PC-3 (cell line): ENCODE data around the gene TAF11. TPM values are rescaled to one million over a fixed set of nuclear protein-coding genes. Genes with fewer than 3 reads are reported as not detected.

Experiments used
- ATAC-seq: fragments of 200-7000 bp; cut with Tn5 transposase; 2 replicates; pipeline ENCODE4 v1.9.1; 2020; ENCODE audit warnings: mild to moderate bottlenecking, moderate library complexity
- BruUV-seq: library from RNA; stranded (reverse); fragments of 400-500 nt; replicated peaks from 2 replicates; lab custom pipeline; 2021; lab: Mats Ljungman, UMichigan
- CTCF ChIA-PET: fragments of 300-600 bp; sonication (Branson Sonifier 250); formaldehyde crosslinking; loops from one replicate; lab custom pipeline; 2022; ENCODE audit warnings: antibody characterized with exemption; lab: Charles Lee
- POLR2A ChIA-PET: fragments of 300-600 bp; sonication (Branson Sonifier 250); formaldehyde crosslinking; loops from one replicate; lab custom pipeline; 2022; ENCODE audit warnings: antibody characterized with exemption; ENCODE audit not compliant: unreplicated experiment; lab: Charles Lee
- DNase-seq: peaks from one replicate; pipeline ENCODE4 v3.0.0-alpha.2; 2015
- H2AFZ ChIP-seq: fragments of 300-600 bp; sonication (generic); 2 replicates; pipeline ENCODE4 v1.6.0; 2016; ENCODE audit warnings: antibody characterized with exemption, low read length
- H3F3A ChIP-seq: fragments of 300-600 bp; sonication (generic); one replicate; pipeline ENCODE4 v1.6.0; 2017; ENCODE audit warnings: antibody characterized with exemption, low read length, control low read depth, mild to moderate bottlenecking; ENCODE audit not compliant: unreplicated experiment
- H3K27ac ChIP-seq: fragments of 300-600 bp; sonication (generic); 2 replicates; pipeline ENCODE4 v1.5.1; 2016; ENCODE audit warnings: mild to moderate bottlenecking, low read length
- H3K27me3 ChIP-seq: fragments of 300-600 bp; sonication (generic); 2 replicates; pipeline ENCODE4 v1.6.1; 2016; ENCODE audit warnings: low read length, mixed read lengths
- H3K36me3 ChIP-seq: fragments of 300-600 bp; sonication (generic); 2 replicates; pipeline ENCODE4 v1.6.1; 2016; ENCODE audit warnings: low read depth, mixed run types, low read length, mixed read lengths
- H3K4me1 ChIP-seq: fragments of 300-600 bp; sonication (generic); 2 replicates; pipeline ENCODE4 v1.5.1; 2016; ENCODE audit warnings: low read length; ENCODE audit not compliant: insufficient read depth
- H3K4me2 ChIP-seq: fragments of 300-600 bp; sonication (generic); 2 replicates; pipeline ENCODE4 v1.6.0; 2016; ENCODE audit warnings: low read length
- H3K4me3 ChIP-seq: fragments of 300-600 bp; sonication (generic); 2 replicates; pipeline ENCODE4 v1.5.1; 2016; ENCODE audit warnings: mild to moderate bottlenecking, low read length, mixed read lengths
- H3K79me2 ChIP-seq: fragments of 300-600 bp; sonication (generic); 2 replicates; pipeline ENCODE4 v1.6.1; 2017; ENCODE audit warnings: low read length, mixed read lengths
- H3K9ac ChIP-seq: fragments of 300-600 bp; sonication (generic); 2 replicates; pipeline ENCODE4 v1.6.0; 2016; ENCODE audit warnings: mild to moderate bottlenecking, low read length
- H3K9me2 ChIP-seq: fragments of 300-600 bp; sonication (generic); replicated peaks from 2 replicates; pipeline ENCODE4 v1.6.1; 2016; ENCODE audit warnings: mixed run types, low read length, mixed read lengths
- H3K9me3 ChIP-seq: fragments of 300-600 bp; sonication (generic); 2 replicates; pipeline ENCODE4 v1.6.1; 2016; ENCODE audit warnings: low read length, mixed read lengths
- H4K20me1 ChIP-seq: fragments of 300-600 bp; sonication (generic); 2 replicates; pipeline ENCODE4 v1.6.1; 2016; ENCODE audit warnings: low read length, mixed read lengths
- EZH2 ChIP-seq: fragments of 300-600 bp; sonication (generic); IDR thresholded peaks from one replicate; pipeline ENCODE4 v1.6.1; 2017; ENCODE audit warnings: antibody characterized with exemption, mild to moderate bottlenecking, low read length; ENCODE audit not compliant: unreplicated experiment
- EZH2phosphoT487 ChIP-seq: fragments of 300-600 bp; sonication (generic); IDR thresholded peaks from 2 replicates; pipeline ENCODE4 v1.6.1; 2018; ENCODE audit warnings: mild to moderate bottlenecking, antibody characterized with exemption, low read length, borderline replicate concordance
- intact Hi-C: fragments of 100-400 bp; cut with micrococcal nuclease; formaldehyde crosslinking; loops from 2 replicates; pipeline ENCODE4 v1.9.0; 2023
- total RNA-seq: library from RNA; depleted of rRNA; stranded (reverse); fragments of >200 nt; gene quantifications from 2 replicates; pipeline ENCODE4 v1.2.3, GENCODE V29; 2014
- TF ChIP-seq, protein P1 (sequence below): fragments of 300-600 bp; sonication (generic); conservative IDR thresholded peaks from 2 replicates; pipeline ENCODE4 v1.5.1; 2017; ENCODE audit warnings: antibody characterized with exemption, low read depth, mild to moderate bottlenecking, low read length

Gene TAF11
- total RNA-seq, 1 experiment from 2014 or later, result 24.1 TPM

DNA sequence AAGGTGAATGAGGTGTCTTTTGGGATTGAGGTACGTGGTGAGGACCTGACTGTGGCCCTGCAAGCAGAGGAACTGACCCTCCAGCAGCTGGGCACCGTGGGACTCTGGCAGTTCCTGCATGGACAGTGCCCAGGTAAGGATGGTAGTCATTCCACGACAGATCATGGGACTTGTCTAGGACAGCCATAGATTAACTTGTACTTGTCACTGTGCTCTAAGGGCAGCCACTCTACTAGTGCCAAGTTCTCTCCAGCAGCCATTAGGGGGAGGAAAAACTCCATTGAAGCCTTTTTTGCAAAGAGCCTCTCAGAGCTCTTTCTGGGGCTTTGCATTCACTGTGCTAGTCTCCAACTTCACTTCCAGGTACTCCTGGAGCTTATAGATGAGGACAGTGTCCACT is 20.4 kb downstream of the TAF11 start:
- Histone ChIP-seq H2AFZ (no peak overlapping the region), H3F3A (no peaks in the 10 kb centered on the region), H3K27ac (no peak overlapping the region), H3K9ac (no peak overlapping the region), H3K9me2 (no peaks in the 10 kb centered on the region), H3K9me3 (no peaks in the 10 kb centered on the region), H3K4me1 (no peaks in the 10 kb centered on the region), H3K4me2 (no peak overlapping the region), H3K4me3 (no peak overlapping the region), H3K27me3 (no peaks in the 10 kb centered on the region), H3K79me2 (no peaks in the 10 kb centered on the region), H4K20me1 (no peaks in the 10 kb centered on the region), H3K36me3 (peaks cover 30% of the 10 kb centered on the region)
- intact Hi-C loops, result no loop called here
- TF ChIP-seq, protein P1, sequence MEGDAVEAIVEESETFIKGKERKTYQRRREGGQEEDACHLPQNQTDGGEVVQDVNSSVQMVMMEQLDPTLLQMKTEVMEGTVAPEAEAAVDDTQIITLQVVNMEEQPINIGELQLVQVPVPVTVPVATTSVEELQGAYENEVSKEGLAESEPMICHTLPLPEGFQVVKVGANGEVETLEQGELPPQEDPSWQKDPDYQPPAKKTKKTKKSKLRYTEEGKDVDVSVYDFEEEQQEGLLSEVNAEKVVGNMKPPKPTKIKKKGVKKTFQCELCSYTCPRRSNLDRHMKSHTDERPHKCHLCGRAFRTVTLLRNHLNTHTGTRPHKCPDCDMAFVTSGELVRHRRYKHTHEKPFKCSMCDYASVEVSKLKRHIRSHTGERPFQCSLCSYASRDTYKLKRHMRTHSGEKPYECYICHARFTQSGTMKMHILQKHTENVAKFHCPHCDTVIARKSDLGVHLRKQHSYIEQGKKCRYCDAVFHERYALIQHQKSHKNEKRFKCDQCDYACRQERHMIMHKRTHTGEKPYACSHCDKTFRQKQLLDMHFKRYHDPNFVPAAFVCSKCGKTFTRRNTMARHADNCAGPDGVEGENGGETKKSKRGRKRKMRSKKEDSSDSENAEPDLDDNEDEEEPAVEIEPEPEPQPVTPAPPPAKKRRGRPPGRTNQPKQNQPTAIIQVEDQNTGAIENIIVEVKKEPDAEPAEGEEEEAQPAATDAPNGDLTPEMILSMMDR, result peak; percentile 50
- TF ChIP-seq EZH2phosphoT487, result no peak
- POLR2A ChIA-PET, result no interaction called here
- no TSS peak for BruUV-seq
- ATAC-seq (peak; percentile 57), DNase-seq (peak; percentile 12)
- CTCF ChIA-PET, result interaction anchor here (0.7 kb wide), 1 partner anchor 273 kb away, joined by 3 read pairs; no protein-coding TSS in a partner anchor

DNA sequence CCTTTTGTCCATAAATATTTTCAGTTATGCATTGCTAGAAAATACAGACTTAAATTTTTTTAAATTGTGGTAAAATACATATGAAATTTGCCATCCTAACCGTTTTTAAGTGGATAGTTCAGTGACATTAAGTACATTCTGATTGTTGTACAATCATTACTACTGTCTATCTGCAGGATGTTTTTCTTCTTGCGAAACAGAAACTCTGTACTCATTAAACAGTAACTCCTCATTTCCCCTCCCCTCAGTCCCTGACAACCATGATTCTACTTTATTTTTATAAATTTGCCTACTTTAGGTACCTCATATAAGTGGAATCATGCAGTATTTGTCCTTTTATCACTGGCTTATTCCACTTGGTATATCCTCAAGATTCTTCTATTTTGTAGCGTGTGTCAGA is 21.3 kb downstream of the TAF11 start:
- H3K36me3 ChIP-seq, result peaks cover 21% of the 10 kb centered on the region
- no peaks in the 10 kb centered on the region for H3K9me3 ChIP-seq
- H3K79me2 ChIP-seq, result no peaks in the 10 kb centered on the region
- H3K27ac ChIP-seq, result no peak overlapping the region
- POLR2A ChIA-PET, result no interaction called here
- H3K4me1 ChIP-seq, result no peaks in the 10 kb centered on the region
- H3K9me2 ChIP-seq, result no peaks in the 10 kb centered on the region
- no peak overlapping the region for H2AFZ ChIP-seq
- H3K27me3 ChIP-seq, result no peaks in the 10 kb centered on the region
- intact Hi-C loops, result no loop called here
- H3K4me2 ChIP-seq, result no peak overlapping the region
- DNase-seq (no peak), ATAC-seq (no peak)
- no peaks in the 10 kb centered on the region for H3F3A ChIP-seq
- TF ChIP-seq, protein P1, result no peak
- no peak for TF ChIP-seq EZH2phosphoT487
- TF ChIP-seq EZH2, result no peak
- no peaks in the 10 kb centered on the region for H4K20me1 ChIP-seq
- H3K4me3 ChIP-seq, result no peak overlapping the region
- CTCF ChIA-PET, result no interaction called here
- no peak overlapping the region for H3K9ac ChIP-seq
- BruUV-seq, result no TSS peak

DNA sequence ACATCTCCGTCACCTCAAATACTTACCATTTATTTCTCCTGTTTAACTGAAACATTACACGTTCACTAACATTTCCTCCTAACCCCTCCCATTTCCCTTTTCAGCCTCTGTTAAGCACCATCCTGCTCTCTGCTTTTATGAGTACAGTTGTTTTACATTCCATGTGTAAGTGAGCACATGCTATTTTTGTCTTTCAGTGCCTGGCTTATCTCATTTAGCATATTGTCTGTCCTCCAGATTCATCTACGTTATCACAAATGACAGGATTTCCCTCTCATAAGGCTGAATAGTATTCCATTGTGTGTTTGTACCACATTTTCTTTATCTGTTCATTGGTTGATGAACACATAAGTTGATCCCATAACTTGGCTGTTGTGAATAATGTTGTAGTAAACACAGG is 22.7 kb downstream of the TAF11 start:
- no peaks in the 10 kb centered on the region for H3K9me2 ChIP-seq
- ChIA-PET CTCF (no interaction called here), POLR2A (no interaction called here)
- no peaks in the 10 kb centered on the region for H3K4me1 ChIP-seq
- H3K4me3 ChIP-seq, result no peak overlapping the region
- DNase-seq (no peak), ATAC-seq (no peak)
- no peak for TF ChIP-seq EZH2
- TF ChIP-seq, protein P1, result no peak
- no peak for TF ChIP-seq EZH2phosphoT487
- no peak overlapping the region for H3K9ac ChIP-seq
- no peaks in the 10 kb centered on the region for H3K27me3 ChIP-seq
- no peak overlapping the region for H3K4me2 ChIP-seq
- no TSS peak for BruUV-seq
- peaks cover 18% of the 10 kb centered on the region for H3K36me3 ChIP-seq
- intact Hi-C loops, result no loop called here
- no peaks in the 10 kb centered on the region for H3K9me3 ChIP-seq
- no peaks in the 10 kb centered on the region for H4K20me1 ChIP-seq
- H2AFZ ChIP-seq, result no peak overlapping the region
- H3K79me2 ChIP-seq, result no peaks in the 10 kb centered on the region
- H3K27ac ChIP-seq, result no peak overlapping the region
- no peaks in the 10 kb centered on the region for H3F3A ChIP-seq
